Kidney epithelial cell (primary cell): ENCODE data around the gene PTPN23. TPM values are rescaled to one million over a fixed set of nuclear protein-coding genes. Genes with fewer than 3 reads are reported as not detected.

Experiments used
- DNase-seq: peaks from one replicate; pipeline ENCODE4 v3.0.0-alpha.2; 2010; ENCODE audit warnings: low read depth
- H3K27me3 ChIP-seq: 2 replicates; pipeline ENCODE4 v1.6.0; 2011; ENCODE audit warnings: low read length; ENCODE audit not compliant: control insufficient read depth, insufficient read depth
- H3K36me3 ChIP-seq: 2 replicates; pipeline ENCODE4 v1.5.1; 2011; ENCODE audit warnings: low read length; ENCODE audit not compliant: control insufficient read depth, insufficient read depth
- H3K4me3 ChIP-seq: 2 replicates; pipeline ENCODE4 v1.5.1; 2011; ENCODE audit warnings: low read depth, mild to moderate bottlenecking, control low read depth, low read length
- total RNA-seq: library from RNA; depleted of rRNA; stranded (reverse); fragments of >200 nt; gene quantifications from 2 replicates; pipeline ENCODE4 v1.2.3, GENCODE V29; 2015
- TF ChIP-seq, protein P1 (sequence below): IDR thresholded peaks from 2 replicates; pipeline ENCODE4 v1.5.1; 2011; ENCODE audit warnings: mild to moderate bottlenecking, moderate library complexity, low read length, control low read depth, inconsistent platforms; ENCODE audit not compliant: insufficient read depth, poor library complexity, severe bottlenecking

Gene PTPN23
- total RNA-seq, 1 donor from 2014 or later, result 20.9 TPM

DNA sequence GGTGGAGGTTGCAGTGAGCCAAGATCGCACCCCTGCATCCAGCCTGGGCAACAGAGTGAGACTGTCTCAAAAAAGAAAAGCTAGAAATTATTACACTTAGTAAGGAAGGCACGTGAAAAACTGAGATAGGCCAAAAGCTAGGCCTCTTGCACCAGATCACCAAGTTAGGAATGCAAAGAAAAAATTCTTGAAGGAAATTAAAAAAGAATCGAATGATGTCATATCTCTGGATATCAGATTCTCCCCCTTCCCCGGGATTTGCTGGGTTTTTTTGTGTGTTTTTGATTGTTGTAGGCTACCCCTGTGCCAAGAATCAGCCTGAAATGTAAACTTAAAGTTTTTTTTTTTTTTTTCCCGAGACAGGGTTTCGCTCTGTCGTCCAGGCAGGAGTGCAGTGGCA, 17.4 kb downstream of the PTPN23 start:
- Histone ChIP-seq H3K4me3 (no peak overlapping the region), H3K27me3 (no peaks in the 10 kb centered on the region), H3K36me3 (peaks cover 2% of the 10 kb centered on the region)
- DNase-seq, result no peak
- TF ChIP-seq, protein P1, sequence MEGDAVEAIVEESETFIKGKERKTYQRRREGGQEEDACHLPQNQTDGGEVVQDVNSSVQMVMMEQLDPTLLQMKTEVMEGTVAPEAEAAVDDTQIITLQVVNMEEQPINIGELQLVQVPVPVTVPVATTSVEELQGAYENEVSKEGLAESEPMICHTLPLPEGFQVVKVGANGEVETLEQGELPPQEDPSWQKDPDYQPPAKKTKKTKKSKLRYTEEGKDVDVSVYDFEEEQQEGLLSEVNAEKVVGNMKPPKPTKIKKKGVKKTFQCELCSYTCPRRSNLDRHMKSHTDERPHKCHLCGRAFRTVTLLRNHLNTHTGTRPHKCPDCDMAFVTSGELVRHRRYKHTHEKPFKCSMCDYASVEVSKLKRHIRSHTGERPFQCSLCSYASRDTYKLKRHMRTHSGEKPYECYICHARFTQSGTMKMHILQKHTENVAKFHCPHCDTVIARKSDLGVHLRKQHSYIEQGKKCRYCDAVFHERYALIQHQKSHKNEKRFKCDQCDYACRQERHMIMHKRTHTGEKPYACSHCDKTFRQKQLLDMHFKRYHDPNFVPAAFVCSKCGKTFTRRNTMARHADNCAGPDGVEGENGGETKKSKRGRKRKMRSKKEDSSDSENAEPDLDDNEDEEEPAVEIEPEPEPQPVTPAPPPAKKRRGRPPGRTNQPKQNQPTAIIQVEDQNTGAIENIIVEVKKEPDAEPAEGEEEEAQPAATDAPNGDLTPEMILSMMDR, result no peak

DNA sequence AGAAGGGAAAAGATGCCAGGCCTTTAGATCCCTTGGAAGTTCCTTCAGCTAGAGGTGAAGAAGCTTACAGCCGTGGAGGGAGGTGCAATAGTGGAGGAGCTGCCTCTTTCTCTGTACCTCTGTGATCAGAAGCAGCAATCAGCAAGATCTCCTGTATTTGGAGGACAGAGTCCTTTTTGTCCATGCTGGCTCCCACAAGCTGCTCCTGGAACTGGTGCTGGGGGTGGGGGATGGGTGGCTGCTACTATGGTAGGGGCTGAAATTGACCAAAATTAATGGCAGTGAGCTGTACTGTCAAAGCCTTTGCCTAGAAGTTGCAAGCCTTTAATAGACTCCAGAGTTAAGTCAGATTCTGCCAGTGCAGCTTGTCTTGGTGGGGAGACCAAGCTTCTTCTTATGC, 18.2 kb downstream of the PTPN23 start:
- TF ChIP-seq, protein P1, result no peak
- H3K36me3 ChIP-seq, result peaks cover 2% of the 10 kb centered on the region
- DNase-seq, result no peak
- no peaks in the 10 kb centered on the region for H3K27me3 ChIP-seq
- H3K4me3 ChIP-seq, result no peak overlapping the region

DNA sequence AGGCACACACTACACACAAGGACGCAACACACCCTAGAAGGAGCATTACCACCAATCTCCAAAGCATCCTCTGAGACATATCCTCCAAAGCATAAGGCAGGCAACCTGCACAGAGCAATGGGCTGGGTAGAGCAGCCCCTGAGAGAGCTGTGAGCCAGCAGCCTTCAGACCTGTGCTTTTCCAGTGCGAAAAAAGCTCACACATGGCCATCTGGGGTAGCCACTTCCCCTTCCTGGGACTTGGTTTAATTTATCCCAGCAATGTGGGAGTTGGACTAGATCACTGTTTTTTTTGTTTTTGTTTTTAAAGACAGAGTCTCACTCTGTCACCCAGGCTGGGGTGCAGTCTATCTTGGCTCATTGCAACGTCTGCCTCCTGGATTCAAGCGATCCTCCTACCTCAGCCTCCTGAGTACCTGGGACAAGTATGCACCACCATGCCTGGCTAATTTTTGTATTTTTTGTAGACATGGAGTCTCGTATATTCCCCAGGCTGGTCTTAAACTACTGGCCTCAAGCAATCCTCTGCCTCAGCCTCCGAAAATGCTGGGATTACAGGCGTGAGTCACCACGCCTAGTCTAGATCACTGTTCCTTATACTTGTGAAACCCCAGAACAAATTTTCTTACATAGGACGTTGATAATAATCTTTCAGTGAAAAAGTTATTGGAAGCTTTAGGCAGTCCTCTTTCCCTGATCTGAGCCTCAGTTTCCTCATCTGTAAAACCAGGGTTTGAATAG, 18.9 kb downstream of the PTPN23 start:
- TF ChIP-seq, protein P1, result no peak
- H3K27me3 ChIP-seq, result no peaks in the 10 kb centered on the region
- peaks cover 2% of the 10 kb centered on the region for H3K36me3 ChIP-seq
- no peak for DNase-seq
- H3K4me3 ChIP-seq, result no peak overlapping the region

DNA sequence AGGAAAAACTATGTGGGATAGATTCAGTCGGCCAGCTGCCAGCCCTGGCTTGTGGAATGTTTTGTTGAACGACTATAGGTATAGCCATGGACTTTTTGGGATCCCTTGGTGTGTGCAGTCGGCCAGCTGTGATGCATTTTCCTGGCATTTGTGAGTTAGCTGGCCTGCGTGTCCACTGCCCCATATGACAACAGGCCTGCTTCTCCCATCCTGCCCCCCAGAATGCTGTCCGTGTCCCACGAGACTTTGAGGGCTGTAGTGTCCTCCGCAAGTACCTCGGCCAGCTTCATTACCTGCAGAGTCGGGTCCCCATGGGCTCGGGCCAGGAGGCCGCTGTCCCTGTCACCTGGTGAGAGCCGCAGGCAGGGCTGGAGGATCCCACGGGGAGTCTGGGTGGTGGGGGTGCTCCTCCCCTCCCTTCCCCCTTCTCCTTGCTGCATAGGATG, 23.6 kb downstream of the PTPN23 start:
- no peak overlapping the region for H3K4me3 ChIP-seq
- H3K36me3 ChIP-seq, result peaks cover 4% of the 10 kb centered on the region
- H3K27me3 ChIP-seq, result no peaks in the 10 kb centered on the region
- TF ChIP-seq, protein P1, result no peak
- no peak for DNase-seq

DNA sequence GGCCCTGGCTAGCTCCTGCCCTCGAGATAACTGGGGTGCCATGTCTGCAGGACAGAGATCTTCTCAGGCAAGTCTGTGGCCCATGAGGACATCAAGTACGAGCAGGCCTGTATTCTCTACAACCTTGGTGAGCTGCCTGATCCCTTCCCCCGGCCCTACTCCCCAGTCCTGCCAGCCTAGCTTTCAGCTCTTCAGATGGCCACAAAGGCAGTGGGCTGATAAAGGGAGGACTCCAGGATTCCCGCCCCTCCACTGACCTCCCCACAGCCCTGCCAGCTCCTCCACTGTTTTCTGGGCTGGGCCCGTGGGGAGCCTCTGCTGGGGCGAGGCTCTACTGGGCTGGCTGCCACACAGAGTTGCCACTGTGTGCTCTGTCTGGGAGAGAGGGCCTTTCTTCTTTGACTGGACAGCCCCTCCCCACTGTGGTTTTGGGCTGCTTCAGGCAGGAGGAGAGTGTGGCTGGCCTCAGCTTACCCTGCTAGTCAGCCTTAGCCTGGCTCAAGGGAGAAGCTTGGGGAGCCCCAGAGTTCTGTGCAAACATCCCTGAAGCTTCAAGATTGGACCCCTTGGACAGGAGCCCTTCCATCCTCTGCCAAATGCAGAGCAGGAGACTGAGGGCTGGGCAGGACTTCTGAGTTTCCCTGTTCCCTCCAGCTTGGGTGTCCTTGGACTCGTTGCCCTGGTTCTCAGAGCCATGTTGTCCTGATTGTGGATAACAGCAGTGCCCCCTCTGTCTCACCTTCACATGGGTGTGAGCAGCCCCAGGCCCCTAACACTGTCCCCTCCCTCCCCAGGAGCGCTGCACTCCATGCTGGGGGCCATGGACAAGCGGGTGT, 24.4 kb downstream of the PTPN23 start:
- Histone ChIP-seq H3K4me3 (no peak overlapping the region), H3K27me3 (no peaks in the 10 kb centered on the region), H3K36me3 (peaks cover 4% of the 10 kb centered on the region)
- TF ChIP-seq, protein P1, result no peak
- no peak for DNase-seq
